WTC11 (cell line): ENCODE results near the gene GALNT16. TPM values are rescaled to one million over a fixed set of nuclear protein-coding genes. Genes with fewer than 3 reads are reported as not detected.

ENCODE experiments used
- ATAC-seq: fragments of 200-7000 bp; cut with Tn5 transposase; 2 replicates; pipeline ENCODE4 v1.10.0; 2021; ENCODE audit warnings: mild to moderate bottlenecking, moderate library complexity
- CTCF ChIA-PET: fragments of 300-600 bp; sonication (Branson Sonifier 250); formaldehyde crosslinking; loops from one replicate; lab custom pipeline; 2021; ENCODE audit warnings: antibody characterized with exemption; lab: Charles Lee
- POLR2A ChIA-PET: fragments of 350-600 bp; sonication (Branson Sonifier 250); formaldehyde crosslinking; loops from one replicate; lab custom pipeline; 2021; ENCODE audit warnings: antibody characterized with exemption; lab: Charles Lee
- DNase-seq: peaks from one replicate; pipeline ENCODE4 v3.0.0; 2021; ENCODE audit warnings: low spot score
- H3K27ac Mint-ChIP-seq: 2 replicates; pipeline ENCODE4 v1.8.0; 2021; ENCODE audit warnings: mixed read lengths
- H3K27me3 Mint-ChIP-seq: 2 replicates; pipeline ENCODE4 v1.8.0; 2021; ENCODE audit warnings: low read depth, mild to moderate bottlenecking, moderate library complexity, mixed read lengths
- H3K36me3 Mint-ChIP-seq: 2 replicates; pipeline ENCODE4 v1.8.0; 2021; ENCODE audit warnings: mixed read lengths
- H3K4me1 Mint-ChIP-seq: 2 replicates; pipeline ENCODE4 v1.8.0; 2022; ENCODE audit warnings: mixed read lengths
- H3K4me3 Mint-ChIP-seq: 2 replicates; pipeline ENCODE4 v1.8.0; 2021; ENCODE audit warnings: mild to moderate bottlenecking, moderate library complexity, mixed read lengths
- H3K9me3 Mint-ChIP-seq: 2 replicates; pipeline ENCODE4 v1.8.0; 2021; ENCODE audit warnings: mixed read lengths
- ATF1 ChIP-seq: sonication (generic); formaldehyde crosslinking; IDR thresholded peaks from 2 replicates; pipeline ENCODE4 v1.8.1; 2023; ENCODE audit warnings: mild to moderate bottlenecking, moderate library complexity, missing genetic modification reagents
- CREM ChIP-seq: sonication (generic); formaldehyde crosslinking; IDR thresholded peaks from 2 replicates; pipeline ENCODE4 v1.8.1; 2022; ENCODE audit warnings: mild to moderate bottlenecking, missing genetic modification reagents, moderate library complexity
- EMX1 ChIP-seq: fragments of 250-450 bp; sonication (Bioruptor Pico); IDR thresholded peaks from 2 replicates; pipeline ENCODE4 v1.8.0; 2021; ENCODE audit warnings: mild to moderate bottlenecking
- ESRRA ChIP-seq: sonication (generic); formaldehyde crosslinking; IDR thresholded peaks from 2 replicates; pipeline ENCODE4 v1.8.1; 2022; ENCODE audit warnings: mild to moderate bottlenecking, missing genetic modification reagents, borderline replicate concordance
- FOXJ3 ChIP-seq: sonication (generic); formaldehyde crosslinking; IDR thresholded peaks from 2 replicates; pipeline ENCODE4 v1.9.0; 2021; ENCODE audit warnings: missing genetic modification reagents, mild to moderate bottlenecking, borderline replicate concordance
- GABPB1 ChIP-seq: sonication (generic); formaldehyde crosslinking; IDR thresholded peaks from 2 replicates; pipeline ENCODE4 v1.8.1; 2023; ENCODE audit warnings: mild to moderate bottlenecking, missing genetic modification reagents
- JAZF1 ChIP-seq: fragments of 250-450 bp; sonication (Bioruptor Pico); IDR thresholded peaks from 2 replicates; pipeline ENCODE4 v1.9.0; 2021; ENCODE audit warnings: moderate library complexity, mild to moderate bottlenecking, inconsistent platforms
- JUN ChIP-seq: sonication (generic); formaldehyde crosslinking; IDR thresholded peaks from 2 replicates; pipeline ENCODE4 v1.8.0; 2023; ENCODE audit warnings: mild to moderate bottlenecking, missing genetic modification reagents
- NFYB ChIP-seq: sonication (generic); formaldehyde crosslinking; conservative IDR thresholded peaks from 2 replicates; pipeline ENCODE4 v1.8.0; 2022; ENCODE audit warnings: low read depth, missing genetic modification reagents
- OVOL2 ChIP-seq: fragments of 250-450 bp; sonication (Bioruptor Pico); IDR thresholded peaks from 2 replicates; pipeline ENCODE4 v1.9.0; 2021; ENCODE audit warnings: mild to moderate bottlenecking, borderline replicate concordance
- PRRX2 ChIP-seq: fragments of 250-450 bp; sonication (Bioruptor Pico); IDR thresholded peaks from 2 replicates; pipeline ENCODE4 v1.8.0; 2021; ENCODE audit warnings: mild to moderate bottlenecking
- RORB ChIP-seq: fragments of 250-450 bp; sonication (Bioruptor Pico); IDR thresholded peaks from 2 replicates; pipeline ENCODE4 v1.9.0; 2021; ENCODE audit warnings: mild to moderate bottlenecking
- ZNF121 ChIP-seq: sonication (generic); formaldehyde crosslinking; IDR thresholded peaks from 2 replicates; pipeline ENCODE4 v1.8.0; 2023; ENCODE audit warnings: missing genetic modification reagents
- ZNF219 ChIP-seq: sonication (generic); formaldehyde crosslinking; IDR thresholded peaks from 2 replicates; pipeline ENCODE4 v1.8.0; 2023; ENCODE audit warnings: missing genetic modification reagents, mild to moderate bottlenecking, borderline replicate concordance
- ZNF232 ChIP-seq: sonication (generic); formaldehyde crosslinking; IDR thresholded peaks from 2 replicates; pipeline ENCODE4 v1.8.0; 2022; ENCODE audit warnings: mild to moderate bottlenecking, missing genetic modification reagents
- ZNF396 ChIP-seq: fragments of 250-450 bp; sonication (Bioruptor Pico); IDR thresholded peaks from 2 replicates; pipeline ENCODE4 v1.8.0; 2021; ENCODE audit warnings: mild to moderate bottlenecking, moderate library complexity, borderline replicate concordance
- ZNF416 ChIP-seq: fragments of 250-450 bp; sonication (Bioruptor Pico); IDR thresholded peaks from 2 replicates; pipeline ENCODE4 v1.9.0; 2021; ENCODE audit warnings: mild to moderate bottlenecking, inconsistent platforms
- ZNF423 ChIP-seq: fragments of 250-450 bp; sonication (Bioruptor Pico); IDR thresholded peaks from 2 replicates; pipeline ENCODE4 v2.1.2; 2022; ENCODE audit warnings: mild to moderate bottlenecking, moderate library complexity
- total RNA-seq: library from RNA; stranded (reverse); gene quantifications from 3 replicates; pipeline ENCODE4 v1.2.3, GENCODE V29; 2021
- TF ChIP-seq, protein P1 (sequence below): sonication (generic); formaldehyde crosslinking; IDR thresholded peaks from 2 replicates; pipeline ENCODE4 v1.8.0; 2023; ENCODE audit warnings: mild to moderate bottlenecking, missing genetic modification reagents
- TF ChIP-seq, protein P2 (sequence below): sonication (generic); formaldehyde crosslinking; IDR thresholded peaks from 2 replicates; pipeline ENCODE4 v1.8.1; 2023; ENCODE audit warnings: mild to moderate bottlenecking, missing genetic modification reagents
- TF ChIP-seq, protein P3 (sequence below): sonication (generic); formaldehyde crosslinking; IDR thresholded peaks from 2 replicates; pipeline ENCODE4 v1.8.1; 2022; ENCODE audit warnings: mild to moderate bottlenecking, missing genetic modification reagents, moderate library complexity, borderline replicate concordance
- TF ChIP-seq, protein P4 (sequence below): sonication (generic); formaldehyde crosslinking; IDR thresholded peaks from 2 replicates; pipeline ENCODE4 v1.8.1; 2022; ENCODE audit warnings: missing genetic modification reagents, borderline replicate concordance
- TF ChIP-seq, protein P5 (sequence below): sonication (generic); formaldehyde crosslinking; conservative IDR thresholded peaks from 2 replicates; pipeline ENCODE4 v1.8.1; 2023; ENCODE audit warnings: mild to moderate bottlenecking, low read depth, missing genetic modification reagents, moderate library complexity

GALNT16 gene
- total RNA-seq, 1 experiment from 2014 or later = 4.5 TPM

DNA sequence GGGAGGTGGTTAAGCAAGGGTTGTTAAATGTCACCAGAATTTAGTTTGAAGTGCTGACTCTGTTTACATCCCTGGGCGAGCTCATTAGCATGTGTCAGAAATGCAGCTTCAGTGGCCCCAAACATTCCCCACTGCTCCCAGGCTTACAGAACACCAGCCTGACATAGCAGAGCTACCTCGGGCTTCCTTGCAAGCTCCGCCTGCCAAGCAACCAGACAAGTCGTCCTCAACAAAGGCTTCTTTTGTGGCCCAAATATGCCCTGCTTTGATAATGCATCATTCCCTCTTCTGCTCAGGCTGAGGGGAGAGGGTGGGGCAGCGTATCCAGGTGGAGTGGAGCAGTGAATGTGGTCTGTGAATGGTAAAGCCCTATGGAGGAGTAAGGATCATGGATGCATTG lies 110.1 kb downstream of the GALNT16 start (continued):
- TF ChIP-seq, protein P1, sequence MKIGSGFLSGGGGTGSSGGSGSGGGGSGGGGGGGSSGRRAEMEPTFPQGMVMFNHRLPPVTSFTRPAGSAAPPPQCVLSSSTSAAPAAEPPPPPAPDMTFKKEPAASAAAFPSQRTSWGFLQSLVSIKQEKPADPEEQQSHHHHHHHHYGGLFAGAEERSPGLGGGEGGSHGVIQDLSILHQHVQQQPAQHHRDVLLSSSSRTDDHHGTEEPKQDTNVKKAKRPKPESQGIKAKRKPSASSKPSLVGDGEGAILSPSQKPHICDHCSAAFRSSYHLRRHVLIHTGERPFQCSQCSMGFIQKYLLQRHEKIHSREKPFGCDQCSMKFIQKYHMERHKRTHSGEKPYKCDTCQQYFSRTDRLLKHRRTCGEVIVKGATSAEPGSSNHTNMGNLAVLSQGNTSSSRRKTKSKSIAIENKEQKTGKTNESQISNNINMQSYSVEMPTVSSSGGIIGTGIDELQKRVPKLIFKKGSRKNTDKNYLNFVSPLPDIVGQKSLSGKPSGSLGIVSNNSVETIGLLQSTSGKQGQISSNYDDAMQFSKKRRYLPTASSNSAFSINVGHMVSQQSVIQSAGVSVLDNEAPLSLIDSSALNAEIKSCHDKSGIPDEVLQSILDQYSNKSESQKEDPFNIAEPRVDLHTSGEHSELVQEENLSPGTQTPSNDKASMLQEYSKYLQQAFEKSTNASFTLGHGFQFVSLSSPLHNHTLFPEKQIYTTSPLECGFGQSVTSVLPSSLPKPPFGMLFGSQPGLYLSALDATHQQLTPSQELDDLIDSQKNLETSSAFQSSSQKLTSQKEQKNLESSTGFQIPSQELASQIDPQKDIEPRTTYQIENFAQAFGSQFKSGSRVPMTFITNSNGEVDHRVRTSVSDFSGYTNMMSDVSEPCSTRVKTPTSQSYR (CRISPR knock-in tag) = no peak
- no peak for TF ChIP-seq GABPB1 (CRISPR knock-in tag)
- TF ChIP-seq ZNF396 (CRISPR knock-in tag) = no peak
- TF ChIP-seq CREM = no peak
- no peak for TF ChIP-seq ZNF232 (CRISPR knock-in tag)

DNA sequence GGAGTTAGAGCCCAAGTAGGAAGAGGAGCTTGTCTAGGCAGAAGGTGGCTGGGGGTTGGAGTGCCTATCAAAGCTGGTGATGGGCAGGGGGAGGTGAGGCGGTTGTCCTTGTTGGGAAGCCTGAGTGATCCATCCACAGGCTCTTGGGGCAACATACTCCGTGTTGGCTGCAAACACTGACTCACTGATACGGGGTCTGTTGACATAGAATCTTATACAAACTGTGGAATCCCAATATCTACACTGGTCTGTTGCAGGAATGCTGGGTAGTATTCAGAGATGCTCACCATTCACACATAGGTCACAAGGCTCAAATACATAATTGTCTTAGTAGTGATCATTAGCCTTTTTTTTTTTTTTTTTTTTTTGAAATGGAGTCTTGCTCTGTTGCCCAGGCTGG lies 112.2 kb downstream of the GALNT16 start:
- TF ChIP-seq ZNF416 (no peak), ESRRA (no peak), OVOL2 (CRISPR knock-in tag) (no peak), ZNF423 (CRISPR knock-in tag) (no peak), JAZF1 (CRISPR knock-in tag) (no peak), NFYB (CRISPR knock-in tag) (no peak), RORB (no peak)
- TF ChIP-seq, protein P2, sequence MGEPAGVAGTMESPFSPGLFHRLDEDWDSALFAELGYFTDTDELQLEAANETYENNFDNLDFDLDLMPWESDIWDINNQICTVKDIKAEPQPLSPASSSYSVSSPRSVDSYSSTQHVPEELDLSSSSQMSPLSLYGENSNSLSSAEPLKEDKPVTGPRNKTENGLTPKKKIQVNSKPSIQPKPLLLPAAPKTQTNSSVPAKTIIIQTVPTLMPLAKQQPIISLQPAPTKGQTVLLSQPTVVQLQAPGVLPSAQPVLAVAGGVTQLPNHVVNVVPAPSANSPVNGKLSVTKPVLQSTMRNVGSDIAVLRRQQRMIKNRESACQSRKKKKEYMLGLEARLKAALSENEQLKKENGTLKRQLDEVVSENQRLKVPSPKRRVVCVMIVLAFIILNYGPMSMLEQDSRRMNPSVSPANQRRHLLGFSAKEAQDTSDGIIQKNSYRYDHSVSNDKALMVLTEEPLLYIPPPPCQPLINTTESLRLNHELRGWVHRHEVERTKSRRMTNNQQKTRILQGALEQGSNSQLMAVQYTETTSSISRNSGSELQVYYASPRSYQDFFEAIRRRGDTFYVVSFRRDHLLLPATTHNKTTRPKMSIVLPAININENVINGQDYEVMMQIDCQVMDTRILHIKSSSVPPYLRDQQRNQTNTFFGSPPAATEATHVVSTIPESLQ (CRISPR knock-in tag) = no peak
- H3K9me3 Mint-ChIP-seq = peaks cover 14% of the 10 kb centered on the region; the same call in 1 of the 2 replicates
- ATAC-seq = no peak
- CTCF ChIA-PET = no interaction called here
- no peak overlapping the region for H3K4me3 Mint-ChIP-seq
- POLR2A ChIA-PET = no interaction called here
- no peak for DNase-seq
- peaks cover 29% of the 10 kb centered on the region for H3K36me3 Mint-ChIP-seq
- H3K27ac Mint-ChIP-seq = no peak overlapping the region
- H3K27me3 Mint-ChIP-seq = no peaks in the 10 kb centered on the region
- H3K4me1 Mint-ChIP-seq = no peaks in the 10 kb centered on the region

DNA sequence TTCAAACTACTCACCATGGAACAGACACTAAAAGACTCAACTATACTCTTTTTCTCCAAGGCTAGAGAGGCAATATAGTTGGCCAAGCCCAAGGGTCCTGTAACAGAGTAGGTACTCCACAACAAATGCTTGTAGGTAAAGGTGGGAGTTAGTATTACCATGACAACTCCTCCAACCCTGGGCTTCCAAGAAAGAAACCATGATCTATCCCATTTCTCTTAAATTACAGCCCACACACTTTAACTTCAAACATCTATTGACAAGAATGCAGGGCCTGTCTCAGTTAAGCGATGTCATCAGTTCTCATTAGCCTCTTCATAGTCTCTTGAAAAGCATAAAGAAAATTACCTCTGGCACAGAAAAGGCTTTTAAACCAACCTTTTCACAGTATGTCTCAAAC lies 113.1 kb downstream of the GALNT16 start:
- no peak overlapping the region for H3K27ac Mint-ChIP-seq
- no peak overlapping the region for H3K4me3 Mint-ChIP-seq
- DNase-seq = no peak
- H3K36me3 Mint-ChIP-seq = peaks cover 32% of the 10 kb centered on the region
- peaks cover 14% of the 10 kb centered on the region; the same call in 1 of the 2 replicates for H3K9me3 Mint-ChIP-seq
- CTCF ChIA-PET = interaction anchor here (0.6 to 1.1 kb wide), 2 partner anchors 111 to 131 kb away, joined by 3 to 4 read pairs; no protein-coding TSS in a partner anchor
- H3K4me1 Mint-ChIP-seq = no peaks in the 10 kb centered on the region
- no peaks in the 10 kb centered on the region for H3K27me3 Mint-ChIP-seq
- no peak for TF ChIP-seq EMX1
- TF ChIP-seq, all 79 proteins: peak for 0
- no peak for ATAC-seq
- POLR2A ChIA-PET = no interaction called here

DNA sequence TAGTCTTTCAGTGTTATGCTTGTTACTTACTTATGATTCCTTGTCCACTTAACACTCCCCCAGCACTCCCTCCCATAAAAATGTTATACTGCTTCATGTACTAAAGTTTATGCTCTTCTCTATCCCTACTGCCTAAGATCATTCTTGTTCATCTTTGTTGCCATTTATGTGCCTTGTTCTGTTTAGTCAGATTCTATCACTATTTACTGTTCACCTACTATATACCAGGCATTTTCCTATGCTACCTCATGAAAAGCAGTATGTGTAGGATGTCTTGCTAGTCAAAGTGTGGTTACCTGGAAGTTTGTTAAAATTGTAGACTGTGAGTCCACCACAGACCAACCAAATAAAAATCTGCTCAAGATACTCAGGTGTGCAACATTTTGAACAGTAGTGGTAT lies 114.3 kb downstream of the GALNT16 start:
- POLR2A ChIA-PET = no interaction called here
- no peak overlapping the region for H3K27ac Mint-ChIP-seq
- TF ChIP-seq PRRX2 (CRISPR knock-in tag) (no peak), ZNF219 (CRISPR knock-in tag) (no peak), JUN (CRISPR knock-in tag) (no peak), ATF1 (CRISPR knock-in tag) (no peak), FOXJ3 (CRISPR knock-in tag) (no peak), ZNF121 (CRISPR knock-in tag) (no peak)
- TF ChIP-seq, protein P3, sequence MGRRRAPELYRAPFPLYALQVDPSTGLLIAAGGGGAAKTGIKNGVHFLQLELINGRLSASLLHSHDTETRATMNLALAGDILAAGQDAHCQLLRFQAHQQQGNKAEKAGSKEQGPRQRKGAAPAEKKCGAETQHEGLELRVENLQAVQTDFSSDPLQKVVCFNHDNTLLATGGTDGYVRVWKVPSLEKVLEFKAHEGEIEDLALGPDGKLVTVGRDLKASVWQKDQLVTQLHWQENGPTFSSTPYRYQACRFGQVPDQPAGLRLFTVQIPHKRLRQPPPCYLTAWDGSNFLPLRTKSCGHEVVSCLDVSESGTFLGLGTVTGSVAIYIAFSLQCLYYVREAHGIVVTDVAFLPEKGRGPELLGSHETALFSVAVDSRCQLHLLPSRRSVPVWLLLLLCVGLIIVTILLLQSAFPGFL (CRISPR knock-in tag) = no peak
- TF ChIP-seq, protein P4, sequence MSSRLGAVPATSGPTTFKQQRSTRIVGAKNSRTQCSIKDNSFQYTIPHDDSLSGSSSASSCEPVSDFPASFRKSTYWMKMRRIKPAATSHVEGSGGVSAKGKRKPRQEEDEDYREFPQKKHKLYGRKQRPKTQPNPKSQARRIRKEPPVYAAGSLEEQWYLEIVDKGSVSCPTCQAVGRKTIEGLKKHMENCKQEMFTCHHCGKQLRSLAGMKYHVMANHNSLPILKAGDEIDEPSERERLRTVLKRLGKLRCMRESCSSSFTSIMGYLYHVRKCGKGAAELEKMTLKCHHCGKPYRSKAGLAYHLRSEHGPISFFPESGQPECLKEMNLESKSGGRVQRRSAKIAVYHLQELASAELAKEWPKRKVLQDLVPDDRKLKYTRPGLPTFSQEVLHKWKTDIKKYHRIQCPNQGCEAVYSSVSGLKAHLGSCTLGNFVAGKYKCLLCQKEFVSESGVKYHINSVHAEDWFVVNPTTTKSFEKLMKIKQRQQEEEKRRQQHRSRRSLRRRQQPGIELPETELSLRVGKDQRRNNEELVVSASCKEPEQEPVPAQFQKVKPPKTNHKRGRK (CRISPR knock-in tag) = no peak
- TF ChIP-seq, protein P5, sequence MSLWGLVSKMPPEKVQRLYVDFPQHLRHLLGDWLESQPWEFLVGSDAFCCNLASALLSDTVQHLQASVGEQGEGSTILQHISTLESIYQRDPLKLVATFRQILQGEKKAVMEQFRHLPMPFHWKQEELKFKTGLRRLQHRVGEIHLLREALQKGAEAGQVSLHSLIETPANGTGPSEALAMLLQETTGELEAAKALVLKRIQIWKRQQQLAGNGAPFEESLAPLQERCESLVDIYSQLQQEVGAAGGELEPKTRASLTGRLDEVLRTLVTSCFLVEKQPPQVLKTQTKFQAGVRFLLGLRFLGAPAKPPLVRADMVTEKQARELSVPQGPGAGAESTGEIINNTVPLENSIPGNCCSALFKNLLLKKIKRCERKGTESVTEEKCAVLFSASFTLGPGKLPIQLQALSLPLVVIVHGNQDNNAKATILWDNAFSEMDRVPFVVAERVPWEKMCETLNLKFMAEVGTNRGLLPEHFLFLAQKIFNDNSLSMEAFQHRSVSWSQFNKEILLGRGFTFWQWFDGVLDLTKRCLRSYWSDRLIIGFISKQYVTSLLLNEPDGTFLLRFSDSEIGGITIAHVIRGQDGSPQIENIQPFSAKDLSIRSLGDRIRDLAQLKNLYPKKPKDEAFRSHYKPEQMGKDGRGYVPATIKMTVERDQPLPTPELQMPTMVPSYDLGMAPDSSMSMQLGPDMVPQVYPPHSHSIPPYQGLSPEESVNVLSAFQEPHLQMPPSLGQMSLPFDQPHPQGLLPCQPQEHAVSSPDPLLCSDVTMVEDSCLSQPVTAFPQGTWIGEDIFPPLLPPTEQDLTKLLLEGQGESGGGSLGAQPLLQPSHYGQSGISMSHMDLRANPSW (CRISPR knock-in tag) = no peak

More for the DNA sequence above, 114.3 kb downstream of the GALNT16 start:
- H3K36me3 Mint-ChIP-seq = peaks cover 36% of the 10 kb centered on the region
- peaks cover 14% of the 10 kb centered on the region; the same call in 1 of the 2 replicates for H3K9me3 Mint-ChIP-seq
- ATAC-seq = no peak
- DNase-seq = no peak
- H3K4me3 Mint-ChIP-seq = no peak overlapping the region
- H3K4me1 Mint-ChIP-seq = no peaks in the 10 kb centered on the region
- CTCF ChIA-PET = interaction anchor here (1.1 kb wide), 1 partner anchor 132 kb away, joined by 4 read pairs; no protein-coding TSS in a partner anchor
- H3K27me3 Mint-ChIP-seq = no peaks in the 10 kb centered on the region
